Fibroblast of skin of abdomen (primary cell): ENCODE measurements around the gene RBM22.

ENCODE experiments used
- DNase-seq: peaks from one replicate; pipeline ENCODE4 v3.0.0-alpha.2; 2013

Gene RBM22

DNA sequence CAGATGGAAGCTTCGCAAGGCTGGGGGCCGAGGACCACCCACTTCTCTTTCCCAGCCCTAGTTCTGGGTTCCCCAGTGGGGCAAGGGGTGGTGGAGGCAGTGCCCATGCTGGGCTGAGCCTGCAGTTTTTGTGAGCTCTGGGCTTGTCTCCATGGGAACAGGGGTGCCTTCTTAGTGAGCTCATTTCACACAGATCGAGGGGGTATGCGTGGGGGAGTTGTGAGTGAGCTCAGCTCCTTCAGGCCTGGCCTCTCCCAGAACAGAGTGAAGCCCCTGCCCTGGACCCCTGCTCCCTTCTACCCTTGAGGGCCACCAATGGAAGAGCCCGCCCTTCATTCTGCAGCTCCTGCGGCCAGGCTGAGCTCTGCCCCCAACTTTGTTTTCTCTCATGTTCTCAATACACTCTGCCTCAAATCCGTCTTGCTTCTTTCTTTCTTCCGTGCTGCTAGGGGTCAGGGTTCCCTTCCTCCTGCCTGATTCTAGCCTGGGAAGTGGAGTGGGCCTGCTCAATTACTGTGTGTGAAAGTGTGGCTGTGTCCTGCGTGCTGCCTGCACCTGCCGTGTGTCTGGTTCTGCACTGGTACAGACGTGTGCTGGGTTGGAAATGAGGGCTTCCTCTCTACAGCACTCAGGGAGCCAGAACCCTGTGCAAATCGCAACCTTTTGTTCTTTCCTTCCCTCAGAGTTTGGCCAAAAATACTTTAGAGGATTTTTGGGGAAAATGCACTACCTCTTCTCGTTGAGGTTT is 48.8 kb downstream of the RBM22 start:
- DNase-seq, result no peak

GRCh38 chr5:150651382-150651781 is 49.5 kb downstream of the RBM22 start:
- no peak for DNase-seq

DNA sequence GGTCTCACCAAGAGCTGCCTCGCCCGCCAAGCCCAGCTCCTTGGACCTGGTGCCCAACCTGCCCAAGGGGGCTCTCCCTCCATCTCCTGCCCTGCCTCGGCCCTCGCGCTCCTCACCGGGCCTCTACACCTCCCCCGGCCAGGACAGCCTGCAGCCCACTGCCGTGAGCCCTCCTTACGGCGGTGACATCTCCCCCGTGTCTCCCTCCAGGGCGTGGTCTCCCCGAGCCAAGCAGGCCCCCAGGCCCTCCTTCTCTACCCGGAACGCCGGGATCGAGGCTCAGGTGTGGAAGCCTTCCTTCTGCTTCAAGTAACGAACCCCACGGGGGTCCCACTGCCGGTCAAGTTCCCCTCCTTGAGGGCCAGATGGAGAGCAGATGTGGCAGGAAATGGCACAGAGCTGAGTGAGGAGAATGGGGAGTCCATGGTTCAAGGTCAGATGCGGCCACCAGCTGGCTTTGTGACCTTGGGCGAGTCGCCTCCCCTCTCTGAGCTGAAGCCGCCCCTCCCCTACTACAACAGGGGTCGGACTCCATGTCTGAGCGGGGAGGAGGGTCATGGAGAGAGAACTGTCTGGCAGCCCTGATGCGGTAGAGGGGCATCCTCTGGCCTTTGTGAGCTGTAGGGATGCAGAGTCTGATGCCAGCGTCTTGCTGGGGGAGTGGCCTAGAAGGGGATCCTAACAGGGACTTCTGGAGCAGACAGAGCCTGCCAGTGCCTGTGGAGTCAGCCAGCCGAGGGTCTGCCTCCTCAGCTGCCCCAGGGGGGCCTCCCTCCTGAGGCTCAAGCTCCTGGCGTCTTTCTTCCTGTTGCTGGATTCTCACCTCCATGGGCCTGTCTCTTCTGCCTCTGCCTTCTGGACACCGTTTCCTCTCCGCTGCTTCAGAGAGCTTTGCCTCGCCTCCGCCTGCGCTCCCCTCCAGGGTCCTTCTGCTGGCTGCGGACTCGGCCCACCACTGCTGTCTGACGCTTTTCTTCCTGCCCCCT is 50.5 kb downstream of the RBM22 start:
- no peak for DNase-seq

DNA sequence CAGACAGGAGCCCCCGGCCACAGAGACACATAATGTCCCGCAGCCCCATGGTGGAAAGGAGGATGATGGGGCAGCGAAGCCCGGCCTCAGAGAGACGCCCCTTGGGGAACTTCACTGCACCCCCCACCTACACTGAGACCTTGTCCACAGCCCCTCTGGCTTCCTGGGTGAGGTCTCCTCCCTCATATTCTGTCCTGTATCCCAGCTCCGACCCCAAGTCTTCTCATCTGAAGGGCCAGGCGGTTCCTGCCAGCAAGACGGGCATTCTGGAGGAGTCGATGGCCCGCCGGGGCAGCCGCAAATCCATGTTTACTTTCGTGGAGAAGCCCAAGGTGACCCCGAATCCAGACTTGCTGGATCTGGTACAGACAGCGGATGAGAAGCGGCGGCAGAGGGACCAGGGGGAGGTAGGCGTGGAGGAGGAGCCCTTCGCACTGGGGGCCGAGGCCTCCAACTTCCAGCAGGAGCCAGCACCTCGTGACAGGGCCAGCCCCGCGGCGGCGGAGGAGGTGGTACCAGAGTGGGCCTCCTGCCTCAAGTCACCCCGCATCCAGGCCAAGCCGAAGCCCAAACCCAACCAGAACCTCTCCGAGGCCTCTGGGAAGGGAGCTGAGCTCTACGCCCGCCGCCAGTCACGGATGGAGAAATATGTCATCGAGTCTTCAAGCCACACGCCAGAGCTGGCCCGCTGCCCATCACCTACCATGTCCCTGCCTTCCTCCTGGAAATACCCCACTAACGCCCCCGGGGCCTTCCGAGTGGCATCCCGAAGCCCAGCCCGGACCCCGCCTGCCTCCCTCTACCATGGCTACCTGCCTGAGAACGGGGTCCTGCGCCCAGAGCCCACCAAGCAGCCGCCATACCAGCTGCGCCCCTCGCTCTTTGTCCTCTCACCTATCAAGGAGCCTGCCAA is 51.5 kb downstream of the RBM22 start:
- DNase-seq, result no peak

GRCh38 chr5:150648294-150649107 is 52.4 kb downstream of the RBM22 start:
- DNase-seq, result no peak

DNA sequence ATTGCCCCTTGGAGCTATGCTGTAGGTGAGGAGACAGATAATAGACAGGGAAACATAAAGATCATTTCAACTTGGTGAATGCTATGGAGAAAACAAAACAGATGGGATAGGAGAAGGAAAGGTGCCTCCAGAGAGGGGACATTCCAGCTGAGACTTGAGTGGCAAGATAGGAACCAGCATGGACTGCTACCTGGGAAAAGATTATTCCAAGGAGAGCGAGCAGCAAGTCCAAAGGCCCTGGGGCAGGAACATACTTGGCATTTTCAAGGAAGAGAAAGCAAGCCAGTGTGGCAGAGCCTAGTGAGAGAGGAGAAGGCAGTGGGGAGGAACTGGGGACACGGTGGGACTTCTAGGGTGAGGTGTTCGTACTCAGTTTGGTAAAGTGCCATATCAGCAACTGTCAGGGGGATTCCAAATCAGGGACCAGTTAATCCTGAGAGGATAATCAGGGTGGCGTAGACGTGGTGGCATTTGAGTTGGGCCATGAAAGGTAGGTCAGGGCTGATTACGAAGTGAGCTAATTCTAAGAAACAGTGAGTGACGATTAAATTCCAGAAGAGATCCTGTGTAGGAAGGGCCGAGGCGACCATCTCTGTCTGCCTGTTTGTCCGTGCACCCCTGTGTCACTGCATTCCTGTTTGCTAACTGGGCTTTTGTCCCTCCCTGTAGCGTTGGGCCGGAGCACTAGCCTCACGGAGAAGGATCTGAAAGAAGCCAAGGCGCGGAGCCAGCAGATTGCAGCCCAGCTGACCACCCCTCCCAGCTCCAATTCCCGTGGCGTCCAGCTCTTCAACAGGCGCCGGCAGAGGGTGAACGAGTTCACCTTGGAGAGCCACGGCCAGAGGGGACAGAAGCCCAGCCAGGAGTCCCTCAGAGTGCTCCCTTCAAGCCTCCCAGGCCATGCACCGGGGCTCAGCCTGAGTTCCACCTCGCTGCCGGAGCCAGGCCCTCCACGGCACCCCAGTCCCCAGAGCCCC is 53.3 kb downstream of the RBM22 start:
- no peak for DNase-seq

- peak; percentile 89 for DNase-seq
Observed at GRCh38 chr5:150645070-150645700, 55.7 kb downstream of the RBM22 start.

GRCh38 chr5:150644514-150644913 is 56.3 kb downstream of the RBM22 start:
- no peak for DNase-seq

GRCh38 chr5:150644058-150644457 is 56.8 kb downstream of the RBM22 start:
- DNase-seq, result peak; percentile 42

DNA sequence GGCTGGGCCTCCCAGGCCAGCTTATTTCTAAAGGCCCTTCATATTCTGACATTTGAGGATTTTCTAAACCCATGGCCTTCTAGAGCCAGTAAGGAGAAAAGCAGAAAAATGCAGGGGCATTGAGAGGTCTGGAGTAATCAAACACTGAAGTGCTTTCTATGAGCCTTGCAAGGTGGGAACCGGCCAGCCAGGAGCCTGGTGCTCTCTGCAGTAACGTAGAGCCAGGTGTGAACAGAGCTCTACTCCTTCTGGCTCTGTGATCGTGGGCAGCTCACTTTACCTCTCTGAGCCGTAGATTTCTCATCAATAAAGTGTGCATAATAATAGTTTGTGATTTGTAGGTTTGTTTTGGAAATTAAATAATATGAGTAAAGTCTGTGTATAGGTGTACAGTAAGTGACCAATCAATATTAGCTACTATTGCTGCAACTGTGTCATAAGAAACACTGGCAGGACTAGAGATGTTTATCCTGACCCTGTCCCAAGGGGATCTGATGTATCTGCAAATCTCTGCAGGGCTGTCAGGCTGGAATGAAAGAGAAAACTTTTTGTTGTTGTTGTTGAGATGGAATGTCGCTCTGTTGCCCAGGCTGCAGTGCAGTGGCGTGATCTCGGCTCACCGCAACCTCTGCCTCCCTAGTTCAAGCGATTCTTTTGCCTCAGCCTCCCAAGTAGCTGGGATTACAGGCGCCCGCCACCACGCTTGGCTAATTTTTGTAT is 57.7 kb downstream of the RBM22 start:
- no peak for DNase-seq

- peak; percentile 90 for DNase-seq
Observed at GRCh38 chr5:150642567-150642927, 58.3 kb downstream of the RBM22 start.

- no peak for DNase-seq
Observed at GRCh38 chr5:150641824-150642566, 58.9 kb downstream of the RBM22 start.

- DNase-seq, result peak; percentile 76
Observed at GRCh38 chr5:150641006-150641570, 59.8 kb downstream of the RBM22 start.
